GM23338 (cell line): ENCODE data around the gene MBD5. TPM values are rescaled to one million over a fixed set of nuclear protein-coding genes. Genes with fewer than 3 reads are reported as not detected.

Experiments
- ATAC-seq: fragments of 200-7000 bp; cut with Tn5 transposase; 3 replicates; pipeline ENCODE4 v1.9.1; 2020
- DNase-seq: peaks from one replicate; pipeline ENCODE4 v3.0.0-alpha.2; 2015; ENCODE audit warnings: low spot score
- H2AFZ ChIP-seq: fragments of 200-600 bp; sonication (generic); 2 replicates; pipeline ENCODE4 v1.8.0; 2016; ENCODE audit warnings: antibody characterized with exemption, mild to moderate bottlenecking, moderate library complexity
- H3F3A ChIP-seq: fragments of 200-600 bp; sonication (generic); replicated peaks from 2 replicates; pipeline ENCODE4 v1.8.0; 2017; ENCODE audit warnings: antibody characterized with exemption, mixed run types, low read depth
- H3K27ac ChIP-seq: fragments of 200-600 bp; sonication (generic); 2 replicates; pipeline ENCODE4 v1.6.1; 2016; ENCODE audit warnings: low read depth
- H3K27me3 ChIP-seq: fragments of 200-600 bp; sonication (generic); 2 replicates; pipeline ENCODE4 v1.8.0; 2016; ENCODE audit warnings: mild to moderate bottlenecking, mixed run types, moderate library complexity; ENCODE audit not compliant: insufficient read depth
- H3K36me3 ChIP-seq: fragments of 200-600 bp; sonication (generic); 2 replicates; pipeline ENCODE4 v1.8.0; 2016; ENCODE audit warnings: mild to moderate bottlenecking; ENCODE audit not compliant: insufficient read depth
- H3K4me1 ChIP-seq: fragments of 200-600 bp; sonication (generic); 2 replicates; pipeline ENCODE4 v1.8.0; 2016; ENCODE audit warnings: mild to moderate bottlenecking, moderate library complexity; ENCODE audit not compliant: insufficient read depth
- H3K4me2 ChIP-seq: fragments of 200-600 bp; sonication (generic); 2 replicates; pipeline ENCODE4 v1.7.1; 2017; ENCODE audit warnings: mixed run types
- H3K4me3 ChIP-seq: fragments of 200-600 bp; sonication (generic); 2 replicates; pipeline ENCODE4 v1.6.1; 2016; ENCODE audit warnings: mixed run types
- H3K79me2 ChIP-seq: fragments of 200-600 bp; sonication (generic); replicated peaks from 2 replicates; pipeline ENCODE4 v1.8.0; 2017; ENCODE audit warnings: mild to moderate bottlenecking; ENCODE audit not compliant: insufficient read depth
- H3K9me2 ChIP-seq: fragments of 200-600 bp; sonication (generic); 2 replicates; pipeline ENCODE4 v1.8.0; 2017; ENCODE audit not compliant: insufficient read depth
- H4K20me1 ChIP-seq: fragments of 200-600 bp; sonication (generic); replicated peaks from 2 replicates; pipeline ENCODE4 v1.8.0; 2017; ENCODE audit warnings: mild to moderate bottlenecking; ENCODE audit not compliant: insufficient read depth
- H3K27ac Mint-ChIP-seq: 2 replicates; pipeline ENCODE4 v1.8.0; 2020; ENCODE audit warnings: inconsistent platforms, mild to moderate bottlenecking, moderate library complexity, mixed read lengths
- H3K27me3 Mint-ChIP-seq: 3 replicates; pipeline ENCODE4 v1.8.0; 2022; ENCODE audit warnings: low read depth, mild to moderate bottlenecking, moderate library complexity, mixed read lengths, inconsistent platforms; ENCODE audit not compliant: insufficient read depth, poor library complexity
- H3K36me3 Mint-ChIP-seq: 3 replicates; pipeline ENCODE4 v1.8.0; 2021; ENCODE audit warnings: low read depth, mild to moderate bottlenecking, inconsistent platforms, moderate library complexity, mixed read lengths
- H3K4me1 Mint-ChIP-seq: 3 replicates; pipeline ENCODE4 v1.8.0; 2020; ENCODE audit warnings: mild to moderate bottlenecking, inconsistent platforms, mixed read lengths
- H3K4me3 Mint-ChIP-seq: 3 replicates; pipeline ENCODE4 v1.8.0; 2021; ENCODE audit warnings: moderate library complexity, mild to moderate bottlenecking, inconsistent platforms, mixed read lengths
- H3K9me3 Mint-ChIP-seq: 3 replicates; pipeline ENCODE4 v1.8.0; 2020; ENCODE audit warnings: moderate library complexity, mild to moderate bottlenecking, inconsistent platforms, mixed read lengths
- CREB1 ChIP-seq: fragments of 250-450 bp; sonication (Bioruptor Pico); IDR thresholded peaks from 2 replicates; pipeline ENCODE4 v1.5.0; 2020; ENCODE audit warnings: low read depth, mild to moderate bottlenecking, moderate library complexity
- CTCF ChIP-seq, 2 experiments: fragments of 200-600 bp in 1 of 2; sonication (generic) in 1 of 2; conservative IDR thresholded peaks; 2 replicates each; pipeline versions ENCODE4 v1.5.1 to v1.6.1; 2016 to 2017; ENCODE audit warnings: antibody characterized with exemption in 2 of 2, low read depth in 2 of 2, mild to moderate bottlenecking in 2 of 2, moderate library complexity in 1 of 2
- ETS1 ChIP-seq: IDR thresholded peaks from 2 replicates; pipeline ENCODE4 v1.6.1; 2016; ENCODE audit warnings: antibody characterized with exemption
- EZH2 ChIP-seq: fragments of 200-600 bp; sonication (generic); IDR thresholded peaks from one replicate; pipeline ENCODE4 v1.8.0; 2017; ENCODE audit warnings: antibody characterized with exemption, mild to moderate bottlenecking, low read depth; ENCODE audit not compliant: unreplicated experiment
- EZH2phosphoT487 ChIP-seq: fragments of 200-600 bp; sonication (generic); IDR thresholded peaks from one replicate; pipeline ENCODE4 v1.8.1; 2018; ENCODE audit warnings: antibody characterized with exemption; ENCODE audit not compliant: unreplicated experiment
- JUNB ChIP-seq: IDR thresholded peaks from one replicate; pipeline ENCODE4 v1.6.1; 2016; ENCODE audit warnings: antibody characterized with exemption; ENCODE audit not compliant: unreplicated experiment
- NANOG ChIP-seq: IDR thresholded peaks from 2 replicates; pipeline ENCODE4 v1.6.1; 2016; ENCODE audit warnings: antibody characterized with exemption, borderline replicate concordance
- POLR2AphosphoS5 ChIP-seq: IDR thresholded peaks from 2 replicates; pipeline ENCODE4 v1.6.1; 2016; ENCODE audit warnings: antibody characterized with exemption, low read depth
- REST ChIP-seq: IDR thresholded peaks from one replicate; pipeline ENCODE4 v1.6.1; 2018; ENCODE audit warnings: antibody characterized with exemption; ENCODE audit not compliant: unreplicated experiment
- STAT1 ChIP-seq: IDR thresholded peaks from one replicate; pipeline ENCODE4 v1.6.1; 2016; ENCODE audit warnings: antibody characterized with exemption; ENCODE audit not compliant: unreplicated experiment
- ZNF114 ChIP-seq: fragments of 250-450 bp; sonication (Bioruptor Pico); IDR thresholded peaks from 2 replicates; pipeline ENCODE4 v1.5.0; 2020; ENCODE audit warnings: mild to moderate bottlenecking, moderate library complexity
- ZNF331 ChIP-seq: fragments of 250-450 bp; sonication (Bioruptor Pico); IDR thresholded peaks from 2 replicates; pipeline ENCODE4 v1.5.0; 2020; ENCODE audit warnings: low read depth, mild to moderate bottlenecking, moderate library complexity
- polyA plus RNA-seq: library from polyadenylated mRNA; unstranded; fragments of >200 nt; fragmentation: Nextera tagmentation; extraction: Ambion mirVana; gene quantifications from 2 replicates; pipeline ENCODE4 v1.2.1, GENCODE V29; 2016
- total RNA-seq: library from RNA; depleted of rRNA; stranded (reverse); fragments of >200 nt; shearing (Covaris generic); gene quantifications from 2 replicates; pipeline ENCODE4 v1.2.3, GENCODE V29; 2014

MBD5 gene
- total and polyA plus RNA-seq, 2 experiments from 2014 or later = 16.2 to 23.1 TPM

- no peak for TF ChIP-seq REST
- TF ChIP-seq CTCF (conservative IDR thresholded peaks at IDR 0.05; ENCODE audit: low read depth in 2 of 2) = 0 out of 4 replicates have a peak, but pooled peaks of 1 of the 2 experiments have one; percentile 5
- TF ChIP-seq ZNF331 (CRISPR knock-in tag) = no peak
- no peak for TF ChIP-seq STAT1
- no peak for TF ChIP-seq EZH2
- peaks cover 12% of the 10 kb centered on the region; the same call in 1 of the 2 replicates for H3K9me2 ChIP-seq
- no peaks in the 10 kb centered on the region for H3F3A ChIP-seq
- no peak for ATAC-seq
- H3K4me2 ChIP-seq = no peak overlapping the region
- H3K27me3 ChIP-seq = no peaks in the 10 kb centered on the region
- no peaks in the 10 kb centered on the region for H3K36me3 ChIP-seq
- peaks cover 4% of the 10 kb centered on the region for H3K27me3 Mint-ChIP-seq
- no peak overlapping the region for H3K27ac ChIP-seq
- no peak for DNase-seq
- no peaks in the 10 kb centered on the region for H3K36me3 Mint-ChIP-seq
- H3K9me3 Mint-ChIP-seq = no peaks in the 10 kb centered on the region
- no peak overlapping the region for H2AFZ ChIP-seq
- no peaks in the 10 kb centered on the region for H4K20me1 ChIP-seq
- no peak overlapping the region for H3K4me3 Mint-ChIP-seq
- no peak overlapping the region for H3K4me3 ChIP-seq
- no peak overlapping the region for H3K27ac Mint-ChIP-seq
- no peaks in the 10 kb centered on the region for H3K79me2 ChIP-seq
- H3K4me1 ChIP-seq = no peaks in the 10 kb centered on the region
- peaks cover 10% of the 10 kb centered on the region for H3K4me1 Mint-ChIP-seq
These were observed 517.5 kb downstream of the MBD5 start for GRCh38 chr2:148538375-148538774.

GRCh38 chr2:148540022-148540421, 519.1 kb downstream of the MBD5 start:
- no peak for ATAC-seq
- H3K9me3 Mint-ChIP-seq = no peaks in the 10 kb centered on the region
- TF ChIP-seq ETS1 = no peak
- TF ChIP-seq POLR2AphosphoS5 = no peak
- TF ChIP-seq JUNB = no peak
- no peak for TF ChIP-seq CTCF (conservative IDR thresholded peaks at IDR 0.05; ENCODE audit: low read depth in 2 of 2)
- TF ChIP-seq ZNF114 (CRISPR knock-in tag) = no peak
- TF ChIP-seq CREB1 = no peak
- TF ChIP-seq EZH2phosphoT487 = no peak
- TF ChIP-seq EZH2 = no peak
- no peak for TF ChIP-seq REST
- no peak for TF ChIP-seq ZNF331 (CRISPR knock-in tag)
- no peak for TF ChIP-seq NANOG
- TF ChIP-seq STAT1 = no peak

More at GRCh38 chr2:148540022-148540421, 519.1 kb downstream of the MBD5 start:
- no peak for DNase-seq
- H3K36me3 Mint-ChIP-seq = no peaks in the 10 kb centered on the region
- no peak overlapping the region for H3K4me3 ChIP-seq
- no peak overlapping the region for H3K27ac Mint-ChIP-seq
- no peaks in the 10 kb centered on the region for H3K36me3 ChIP-seq
- H2AFZ ChIP-seq = no peak overlapping the region
- no peaks in the 10 kb centered on the region for H4K20me1 ChIP-seq
- H3K79me2 ChIP-seq = no peaks in the 10 kb centered on the region
- no peak overlapping the region for H3K4me3 Mint-ChIP-seq
- H3K27ac ChIP-seq = no peak overlapping the region
- H3K4me1 ChIP-seq = no peaks in the 10 kb centered on the region
- no peaks in the 10 kb centered on the region for H3K27me3 ChIP-seq
- H3F3A ChIP-seq = no peaks in the 10 kb centered on the region
- no peak overlapping the region for H3K4me2 ChIP-seq
- peaks cover 2% of the 10 kb centered on the region; the same call in 1 of the 3 replicates for H3K4me1 Mint-ChIP-seq
- H3K9me2 ChIP-seq = 0 out of 2 replicates have a peak, but pooled peaks cover 12% of the 10 kb centered on the region
- peaks cover 5% of the 10 kb centered on the region for H3K27me3 Mint-ChIP-seq
